ENCODE results near the gene DNAH2. TPM values are rescaled to one million over a fixed set of nuclear protein-coding genes. Genes with fewer than 3 reads are reported as not detected.

Gene DNAH2
- total and polyA plus RNA-seq, 9 of the 15 experiments (the other 6 are each of a cell fraction or from before 2014, with no cell fraction given) = 0.03 TPM; not detected in 8

DNA sequence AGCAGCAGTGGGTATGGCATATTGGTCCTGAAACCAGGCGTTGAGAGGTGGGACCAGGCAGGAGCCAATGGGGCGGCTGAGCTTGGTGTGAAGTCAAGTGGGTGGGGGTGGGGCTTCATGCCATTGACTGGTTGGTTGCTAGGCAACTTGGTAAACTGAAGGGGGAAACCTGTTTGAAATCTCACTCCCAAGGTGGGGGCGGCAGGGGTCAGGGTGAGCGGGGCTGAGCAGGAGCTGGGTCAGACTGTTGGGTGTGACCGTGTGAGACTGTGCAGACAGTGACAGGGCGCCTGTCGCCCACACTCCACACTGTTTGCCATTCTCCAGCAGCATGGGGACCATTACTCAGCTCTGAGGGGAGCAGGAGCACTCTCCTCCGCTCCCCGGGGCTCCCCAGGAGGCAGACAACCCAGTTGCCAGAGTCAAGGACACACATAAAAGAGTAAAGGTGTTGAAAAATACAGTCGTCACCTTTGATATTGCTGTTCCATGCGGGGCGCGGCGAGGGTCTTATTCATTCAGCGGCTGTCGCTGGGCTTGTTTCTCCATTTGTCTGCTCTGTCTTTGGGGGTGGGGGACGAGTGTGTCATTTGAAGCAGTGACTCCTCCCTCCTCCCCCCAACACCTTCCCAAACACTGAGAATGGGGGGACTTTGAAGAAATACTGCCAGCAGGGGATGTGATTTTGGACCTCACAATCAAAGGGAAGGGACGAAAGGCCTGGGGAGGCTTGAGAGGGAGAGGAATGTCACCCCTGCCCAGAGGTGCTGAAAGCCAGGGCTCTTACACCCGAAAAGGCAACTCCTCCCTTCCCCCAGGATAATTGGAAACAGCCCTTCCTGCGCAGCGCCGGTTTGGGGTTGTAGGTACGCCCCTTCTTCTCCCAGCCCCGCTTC lies 13.7 kb upstream of the DNAH2 start (continued):
- TF ChIP-seq PCBP1 (IDR thresholded peaks at IDR 0.05; ENCODE audit: low read depth, low read length, poor library complexity, severe bottlenecking) = no peak
- TF ChIP-seq EGR1 (conservative IDR thresholded peaks at IDR 0.05) = peak; percentile 64
- TF ChIP-seq ZBTB7A (IDR thresholded peaks at IDR 0.05; ENCODE audit: borderline replicate concordance, control insufficient read depth, low read depth, low read length) = peak; percentile 35; the same call in 1 of the 2 replicates
- no peak for TF ChIP-seq ZNF212 (CRISPR knock-in tag; IDR thresholded peaks at IDR 0.05)
- no peak for TF ChIP-seq ZNF384 (IDR thresholded peaks at IDR 0.05; ENCODE audit: low read depth, low read length)

DNA sequence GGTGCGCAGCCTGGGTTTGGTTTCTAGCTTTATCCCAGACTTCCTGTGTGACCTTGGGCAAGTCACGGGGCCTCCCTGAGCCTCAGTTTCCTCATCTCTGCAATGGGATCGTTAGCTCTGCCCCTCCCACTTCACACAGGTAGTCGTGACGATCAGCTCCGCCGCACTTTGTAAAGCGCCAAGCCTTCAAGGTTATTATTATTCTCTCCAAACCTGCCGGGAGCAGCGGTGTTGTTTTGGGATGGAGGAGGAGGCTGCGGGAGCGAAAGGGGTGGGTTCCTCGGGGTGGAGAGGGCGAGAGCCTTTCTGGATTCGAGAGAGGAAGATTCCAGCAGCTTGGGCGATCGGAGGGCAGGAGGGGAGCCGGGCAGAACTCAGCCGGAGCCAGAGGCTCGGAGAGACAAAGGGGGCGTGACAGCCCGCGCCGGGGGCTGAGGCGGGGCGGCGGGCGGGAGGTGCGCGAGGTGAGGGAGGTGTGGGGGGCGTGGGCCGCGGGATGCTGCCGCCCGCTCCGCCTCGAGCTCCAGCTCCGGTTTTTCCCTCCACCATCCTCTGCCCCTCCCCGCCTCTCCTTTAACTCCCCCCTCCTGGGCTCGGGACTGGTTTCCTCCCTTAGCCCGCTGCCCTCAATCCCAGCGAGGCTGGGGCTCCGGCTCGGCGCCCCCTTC lies 12.8 kb upstream of the DNAH2 start, which contains the start of gene EFNB3:
Gene EFNB3 (plus strand): TSS at position 602 of the 668 bp plus-strand sequence. CDS start 397 bp downstream, outside the sequence.
- BruUV-seq (replicated peaks) = no TSS peak
- H3K36me3 ChIP-seq (ENCODE audit: control insufficient read depth, insufficient read depth, low read length) = 0 out of 3 replicates have a peak, but pooled peaks cover 3% of the 10 kb centered on the region
- no peak within 1 kb of the TSS for H3K4me3 ChIP-seq
- no peak within 1 kb of the TSS for H2AFZ ChIP-seq (ENCODE audit: low read depth, low read length)
- TF ChIP-seq, protein P1, sequence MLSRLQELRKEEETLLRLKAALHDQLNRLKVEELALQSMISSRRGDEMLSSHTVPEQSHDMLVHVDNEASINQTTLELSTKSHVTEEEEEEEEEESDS (CRISPR knock-in tag; IDR thresholded peaks at IDR 0.05) = no peak
- TF ChIP-seq RBM25 (IDR thresholded peaks at IDR 0.05; ENCODE audit: low read depth, low read length, severe bottlenecking) (peak; percentile 74), ESRRA (IDR thresholded peaks at IDR 0.05; ENCODE audit: borderline replicate concordance, low read depth) (peak; percentile 83)
- H3K4me2 ChIP-seq (ENCODE audit: insufficient read depth, low read length) = no peak within 1 kb of the TSS
- ATAC-seq (peak; percentile 39), DNase-seq (ENCODE audit: extremely low read depth in 1 of 4, low spot score in 3 of 4) (peak in 2 of 4 experiments; percentile 54 to 60), FAIRE-seq (no peak)
- no peaks in the 10 kb centered on the region for H4K20me1 ChIP-seq (replicated peaks; ENCODE audit: control insufficient read depth, insufficient read depth, low read length)
- no peaks in the 10 kb centered on the region for H3K9me3 ChIP-seq (replicated peaks; ENCODE audit: control insufficient read depth, insufficient read depth, low read depth, low read length)
- intact Hi-C loops (cut with micrococcal nuclease) = no loop called here
- no peak within 1 kb of the TSS for H3K27ac ChIP-seq (ENCODE audit: extremely low read depth, low read depth, low read length)
- ChIA-PET POLR2A (interaction anchor here (2.4 to 7.6 kb wide), 3 partner anchors 9 to 17 kb away, joined by 7 to 67 read pairs (median 13); partner anchors contain the start of genes TP53 and WRAP53), CTCF (ENCODE audit: low intra/inter-chr PET ratio) (interaction anchor here (0.6 kb wide), 1 partner anchor 25 kb away, joined by 4 read pairs; no protein-coding TSS in a partner anchor)
- no peaks in the 10 kb centered on the region for H3K79me2 ChIP-seq (ENCODE audit: control insufficient read depth, insufficient read depth, low read length)
- 50% methylated on average over 11 of the region's 45 CpGs for WGBS (ENCODE audit: insufficient coverage, low coverage, missing lambda C conversion rate)
- in situ Hi-C loops (cut with MboI) = no loop called here
- no peak within 1 kb of the TSS for H3K9ac ChIP-seq (ENCODE audit: insufficient read depth in 1 of 2, low read depth in 2 of 2, low read length in 2 of 2)
- H3K27me3 ChIP-seq (ENCODE audit: control insufficient read depth in 2 of 2, insufficient read depth in 2 of 2, low read length in 2 of 2) = peaks cover 7 to 27% of the 10 kb centered on the region in 2 experiments; a peak in 4 of 5 replicates
- no peaks in the 10 kb centered on the region for H3K9me1 ChIP-seq (ENCODE audit: control insufficient read depth, insufficient read depth, low read length)
- peaks cover 5 to 23% of the 10 kb centered on the region in 2 experiments; a peak in 3 of 5 replicates for H3K4me1 ChIP-seq (replicated peaks in 1 of 2; ENCODE audit: control insufficient read depth in 2 of 2, insufficient read depth in 2 of 2, low read length in 2 of 2)

All from K562 (cell line).